PC-9 (cell line): ENCODE data around the gene PPP1R9B.

Experiments used
- CTCF ChIP-seq: fragments of 200-600 bp; sonication (generic); conservative IDR thresholded peaks from 2 replicates; pipeline ENCODE4 v1.6.1; 2017; ENCODE audit warnings: mixed run types, antibody characterized with exemption, mild to moderate bottlenecking, moderate library complexity
- EZH2 ChIP-seq: fragments of 200-600 bp; sonication (generic); IDR thresholded peaks from 2 replicates; pipeline ENCODE4 v1.8.0; 2017; ENCODE audit warnings: antibody characterized with exemption, low read depth

- TF ChIP-seq CTCF = no peak
- no peak for TF ChIP-seq EZH2
Measured at GRCh38 chr17:50163843-50164696, 13.6 kb upstream of the PPP1R9B start.
